AG08395 (cell line): ENCODE results near the gene DNAH3.
"Not testable (repeated sequence)": the region's sequence is repeated elsewhere in the genome, so short reads cannot be mapped to it uniquely, and the experiment has no call there.

Experiments used
- DNase-seq: peaks from one replicate; pipeline ENCODE4 v3.0.0; 2012; ENCODE audit warnings: mixed read lengths, low spot score

DNAH3 gene

DNA sequence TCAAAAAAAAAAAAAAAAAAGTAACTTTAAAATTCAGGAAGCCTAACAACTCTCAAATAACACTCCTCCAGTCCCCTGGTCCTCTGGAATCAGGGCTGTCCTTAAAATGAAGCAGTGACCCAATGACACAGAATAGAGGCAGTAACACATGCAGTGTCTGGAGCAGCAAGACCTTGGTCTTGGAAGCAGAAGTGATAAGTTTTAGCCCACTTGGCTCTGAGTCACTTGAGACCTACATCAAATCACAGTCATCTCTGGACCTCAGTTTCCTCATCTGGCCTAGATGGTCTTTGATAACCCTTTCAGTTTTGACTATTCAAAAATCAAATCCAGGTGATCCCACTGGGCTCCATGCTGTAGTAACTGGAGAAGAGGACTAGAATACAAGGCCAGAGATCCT, 211.0 kb downstream of the DNAH3 start:
- DNase-seq = no peak

DNA sequence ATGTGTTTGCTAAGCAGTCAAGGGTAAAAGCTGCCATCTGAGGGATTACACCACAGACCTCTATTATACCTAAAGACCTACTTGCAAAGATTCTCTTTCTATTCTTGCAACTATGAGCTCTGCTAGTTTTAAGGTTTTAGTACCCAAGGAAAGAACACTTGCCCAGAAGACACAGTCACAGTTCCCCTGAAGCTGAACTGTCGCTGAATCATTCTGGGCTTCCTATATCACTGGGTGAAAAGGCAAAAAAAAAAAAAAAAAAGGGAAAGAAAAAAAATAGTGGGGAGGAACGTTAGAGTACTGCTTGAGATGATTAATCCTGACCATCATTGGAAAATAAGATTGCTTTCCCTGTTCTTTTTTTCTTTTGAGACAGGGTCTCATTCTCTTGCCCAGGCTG, 212.2 kb downstream of the DNAH3 start:
- peak; percentile 44 for DNase-seq

DNA sequence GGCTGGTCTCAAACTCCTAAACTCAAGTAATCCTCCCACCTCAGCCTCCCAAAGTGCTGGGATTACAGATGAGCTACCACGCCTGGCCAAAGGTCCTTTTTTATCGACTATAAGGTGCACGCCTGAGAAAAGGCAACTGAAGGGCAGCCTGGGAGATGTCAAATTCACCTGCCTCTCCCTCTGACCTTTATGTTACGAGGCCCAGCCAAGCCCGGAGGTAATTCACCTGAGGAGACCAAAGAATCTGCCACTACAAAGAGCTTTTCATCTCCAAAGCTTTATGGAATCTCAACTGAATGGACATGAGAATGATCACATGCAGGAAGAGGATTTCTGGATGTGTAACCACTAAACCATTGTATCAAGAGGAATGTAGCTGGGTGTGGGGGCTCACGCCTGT, 212.9 kb downstream of the DNAH3 start:
- DNase-seq = no peak

DNA sequence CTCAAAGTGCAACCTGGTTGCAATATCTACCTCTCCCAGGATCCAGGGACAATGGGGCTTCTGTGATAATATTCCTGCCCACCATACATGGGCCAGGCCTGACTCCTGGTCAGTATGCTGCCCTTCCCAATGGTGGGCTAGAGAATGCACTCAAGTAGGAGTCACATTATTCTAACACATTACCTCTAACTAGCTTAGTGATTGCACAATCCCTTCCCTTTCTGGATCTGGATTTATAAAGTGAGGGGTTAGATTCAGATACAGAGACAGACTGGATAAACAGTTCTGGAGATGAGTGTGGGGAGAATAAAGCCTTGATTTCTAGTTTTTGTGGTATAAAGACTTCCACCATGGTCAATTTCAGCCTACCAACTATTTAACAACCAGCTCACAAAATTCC, 217.1 kb downstream of the DNAH3 start:
- DNase-seq = no peak

DNA sequence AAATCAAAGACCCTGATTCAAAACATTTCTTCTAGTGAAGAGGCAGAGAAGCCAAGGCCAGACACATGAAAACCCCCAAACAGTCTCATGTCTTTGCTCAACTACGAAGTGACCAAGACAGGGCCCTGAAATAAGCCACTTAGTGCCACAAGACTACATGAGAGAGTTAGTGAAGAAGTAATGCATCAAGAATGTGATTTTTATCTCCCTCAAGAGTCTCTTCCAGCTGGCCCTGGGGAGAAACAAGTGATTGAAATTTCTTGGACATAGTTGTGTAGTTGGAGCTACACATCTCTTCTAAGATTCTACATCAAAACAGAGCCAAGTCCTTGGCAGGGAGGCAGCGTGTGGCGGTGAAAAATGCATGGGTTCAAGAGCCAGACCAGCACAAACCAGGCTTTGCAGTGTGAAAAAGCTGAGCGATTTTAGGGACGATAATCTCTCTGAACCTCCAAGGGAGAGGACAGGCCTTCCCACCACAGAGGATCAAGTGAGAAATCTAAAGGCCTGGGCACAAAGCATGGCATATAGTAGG, 219.5 kb downstream of the DNAH3 start:
- DNase-seq = peak; percentile 35

DNA sequence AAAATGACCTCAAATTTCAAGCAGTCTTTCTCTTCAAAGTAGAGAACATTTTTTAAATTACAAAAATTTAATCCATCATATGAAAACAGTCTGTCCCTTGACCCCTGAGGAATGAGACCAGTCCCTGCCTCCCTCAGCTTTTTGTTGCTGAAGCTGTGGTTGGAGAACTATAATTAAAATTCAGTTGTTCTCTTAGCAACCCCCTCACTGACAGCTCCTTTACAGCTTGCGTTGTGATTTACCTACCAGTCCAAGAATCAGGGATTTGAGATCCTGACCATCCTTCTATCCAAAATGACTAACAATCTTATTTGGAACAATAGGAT, 220.3 kb downstream of the DNAH3 start:
- DNase-seq = no peak

DNA sequence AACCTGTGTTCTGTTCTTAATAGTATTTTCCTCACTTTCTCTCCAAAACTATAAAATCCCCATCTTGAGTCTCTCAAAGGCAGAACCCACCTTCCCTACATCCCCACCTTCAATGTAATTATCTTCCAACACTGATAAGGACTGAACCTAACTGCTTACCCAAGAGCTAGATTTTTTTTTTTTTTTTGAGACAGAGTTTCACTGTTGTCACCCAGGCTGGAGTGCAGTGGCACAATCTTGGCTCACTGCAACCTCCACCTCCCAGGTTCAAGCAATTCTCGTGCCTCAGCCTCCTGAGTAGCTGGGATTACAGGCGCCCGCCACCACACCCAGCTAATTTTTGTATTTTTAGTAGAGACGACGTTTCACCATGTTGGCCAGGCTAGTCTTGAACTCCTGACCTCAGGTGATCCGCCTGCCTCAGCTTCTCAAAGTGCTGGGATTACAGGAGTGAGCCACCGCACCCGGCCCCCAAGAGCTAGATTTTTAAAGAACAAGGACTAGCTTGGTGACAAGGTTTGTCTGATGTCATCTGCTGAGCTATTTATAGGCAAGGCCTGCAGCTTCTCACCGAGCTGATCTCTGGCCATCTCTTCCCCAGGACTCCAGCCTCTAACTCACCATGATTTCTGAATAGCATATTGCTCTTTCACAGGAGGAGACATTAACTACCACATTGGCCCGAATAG, 220.8 kb downstream of the DNAH3 start:
- not testable (repeated sequence) for DNase-seq

DNA sequence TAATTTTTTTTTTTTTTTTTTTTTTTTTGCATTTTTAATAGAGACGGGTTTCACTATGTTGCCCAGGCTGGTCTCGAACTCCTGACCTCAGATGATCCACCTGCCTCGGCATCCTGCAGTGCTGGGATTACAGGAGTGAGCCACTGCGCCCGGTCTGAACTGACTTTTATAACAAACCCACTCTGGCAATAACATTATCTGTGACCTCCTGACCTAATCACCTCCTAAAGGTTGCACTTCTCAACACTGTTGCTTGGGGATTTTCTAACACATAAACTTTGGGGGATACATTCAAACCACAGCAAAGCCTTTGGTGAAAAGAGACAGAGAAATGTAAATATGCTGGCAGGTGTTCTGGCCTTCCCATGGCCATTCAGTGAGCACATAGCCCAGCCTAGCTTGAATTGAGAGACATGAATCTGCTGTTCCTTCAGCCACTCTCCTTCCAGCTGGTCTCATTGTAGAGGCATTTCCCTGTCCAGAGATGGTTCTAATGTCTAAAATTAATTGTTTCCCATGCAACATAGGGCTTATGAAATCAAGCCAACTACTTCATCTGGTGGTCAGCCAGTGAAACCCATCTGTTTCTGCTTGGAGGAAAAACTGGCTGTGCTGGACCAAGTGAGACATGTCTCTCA, 221.8 kb downstream of the DNAH3 start:
- DNase-seq = peak; percentile 63

DNA sequence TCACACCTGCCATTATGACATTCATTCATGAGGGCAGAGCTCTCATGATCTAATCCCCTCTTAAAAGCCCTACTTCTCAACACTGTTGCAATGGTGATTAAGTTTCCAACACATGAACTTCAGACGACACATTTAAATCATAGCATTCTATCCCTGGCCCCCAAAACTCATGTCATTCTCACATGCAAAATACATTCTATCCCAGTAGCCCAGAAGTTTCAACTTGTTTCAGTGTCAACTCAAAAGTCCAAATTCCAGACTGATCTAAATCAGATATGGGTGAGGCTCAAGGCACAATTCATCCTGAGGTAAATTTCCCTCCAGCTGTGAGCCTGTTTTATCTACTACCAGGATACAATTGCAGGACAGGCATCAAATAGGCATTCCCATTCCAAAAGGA, 224.9 kb downstream of the DNAH3 start:
- DNase-seq = no peak

DNA sequence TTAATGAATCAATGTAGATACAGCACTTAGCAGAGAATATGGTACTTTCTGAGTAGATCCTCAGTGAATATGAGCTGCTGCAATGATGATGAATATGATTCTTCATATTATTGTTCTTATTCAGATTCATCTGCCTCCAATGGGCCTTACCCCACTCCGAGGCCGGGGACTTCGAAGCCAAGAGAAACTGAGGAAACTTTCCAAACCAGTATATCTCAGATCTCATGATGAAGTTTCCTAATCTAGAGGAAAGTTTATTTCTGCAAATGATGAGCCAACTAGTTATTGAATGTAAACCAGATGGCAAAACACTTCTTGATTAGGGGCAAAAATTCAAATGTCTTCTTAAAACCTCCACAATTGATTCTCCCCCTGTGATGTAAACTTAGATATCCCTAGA, 226.8 kb downstream of the DNAH3 start:
- DNase-seq = no peak

DNA sequence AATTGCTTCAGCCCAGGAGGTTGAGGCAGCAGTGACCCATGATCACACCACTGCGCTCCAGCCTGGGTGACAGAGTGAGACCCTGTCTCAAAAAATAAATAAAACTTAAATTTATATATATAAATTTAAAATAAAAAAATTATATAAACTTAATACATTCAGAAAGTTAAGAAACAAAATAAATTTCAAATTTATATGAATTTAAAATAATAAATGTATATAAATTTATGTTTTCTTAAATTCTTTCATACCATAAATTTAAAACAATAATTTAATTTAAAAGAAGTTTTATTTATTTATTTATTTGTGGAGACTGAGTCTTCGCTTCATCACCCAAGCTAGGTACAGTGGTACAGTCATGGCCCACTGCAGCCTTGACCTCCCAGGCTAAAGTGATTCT, 229.8 kb downstream of the DNAH3 start:
- no peak for DNase-seq

DNA sequence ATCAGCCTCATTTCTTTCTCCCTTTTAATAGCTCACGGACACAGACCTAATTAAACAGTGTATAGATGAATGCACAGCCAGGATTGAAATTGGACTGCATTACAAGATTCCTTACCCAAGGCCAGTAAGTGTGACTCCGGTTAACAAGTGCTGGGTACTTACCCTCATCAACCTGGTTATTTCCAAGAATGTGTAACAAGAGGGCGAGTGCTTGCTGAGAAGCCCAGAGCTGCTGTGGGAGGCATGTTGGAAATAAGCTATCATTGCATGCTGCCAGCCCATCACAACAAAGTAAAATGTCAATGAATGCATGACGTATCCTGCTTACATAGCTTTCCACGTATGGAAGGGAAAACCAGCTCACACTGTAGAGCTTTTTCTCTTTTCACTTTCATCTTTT, 230.6 kb downstream of the DNAH3 start:
- no peak for DNase-seq

DNA sequence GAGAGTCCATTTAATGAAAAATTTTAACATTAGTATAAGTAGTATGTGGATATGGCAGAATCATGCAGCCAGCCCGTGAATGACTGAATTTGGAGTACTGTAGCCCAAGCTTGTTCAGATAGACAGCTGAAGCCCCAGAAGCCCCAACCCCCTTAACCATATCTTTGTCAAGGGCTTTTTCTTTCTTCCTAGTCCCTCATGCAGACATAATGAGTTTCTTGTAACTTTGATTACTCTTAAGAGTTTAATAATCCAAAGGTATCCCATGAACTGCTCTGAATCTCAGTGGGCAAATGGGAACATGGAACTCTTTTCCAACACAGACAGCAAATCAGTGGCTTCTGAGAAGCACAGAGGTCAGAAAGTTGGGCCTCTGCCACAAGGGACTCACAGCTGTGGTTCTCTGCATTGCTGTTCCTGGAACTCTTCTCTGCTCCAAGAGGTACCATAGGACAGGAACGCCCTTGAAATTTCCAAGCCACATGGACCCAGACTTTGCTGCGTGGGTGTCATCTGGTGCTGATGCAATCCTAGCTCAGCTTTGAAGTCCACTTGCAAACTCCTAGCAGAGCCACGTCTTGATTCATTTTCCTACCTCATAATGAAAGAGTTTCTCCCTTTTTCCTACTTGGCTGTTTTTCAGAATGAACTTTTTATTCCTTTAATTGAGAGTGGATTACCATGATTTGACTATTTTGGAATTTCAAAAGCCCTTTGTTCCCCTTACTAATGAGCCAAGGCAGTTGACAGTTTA, 232.0 kb downstream of the DNAH3 start:
- DNase-seq = peak; percentile 65

DNA sequence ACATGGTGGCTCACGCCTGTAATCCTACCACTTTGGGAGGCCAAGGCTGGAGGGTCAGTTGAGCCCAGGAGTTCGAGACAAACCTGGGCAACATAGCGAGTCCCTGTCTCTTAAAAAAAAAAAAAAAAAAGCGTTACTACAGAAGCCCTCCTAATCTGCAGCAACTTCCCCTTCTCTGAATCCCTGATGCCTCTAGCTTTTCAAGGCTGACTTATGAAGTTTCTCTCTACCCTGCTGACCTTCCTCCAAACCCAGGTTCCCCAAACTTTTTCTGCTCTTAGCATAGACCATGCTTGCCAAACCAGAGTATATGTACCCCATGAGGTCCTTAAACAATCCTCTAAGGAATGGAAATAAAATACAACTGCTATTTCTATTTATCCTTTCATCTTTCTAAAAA, 233.7 kb downstream of the DNAH3 start:
- DNase-seq = no peak

DNA sequence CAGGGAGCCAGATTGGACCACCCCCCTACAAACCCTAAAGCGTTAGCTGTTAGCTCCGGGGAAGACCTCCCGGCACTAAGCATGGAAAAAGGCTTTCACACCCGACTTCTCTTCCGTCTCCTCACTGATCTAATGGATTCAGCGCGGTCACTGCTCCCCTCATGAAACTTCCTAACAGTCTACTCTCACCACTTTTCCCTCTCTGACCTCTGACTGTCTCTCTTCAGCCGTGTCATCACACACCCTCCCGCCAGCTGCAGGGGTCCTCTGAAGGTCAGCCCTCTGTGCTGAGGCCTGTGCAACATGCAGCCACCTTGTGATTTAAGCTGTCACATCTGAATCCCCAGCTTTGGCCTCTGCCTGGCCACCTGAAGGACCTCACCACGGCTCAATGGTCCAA, 234.4 kb downstream of the DNAH3 start:
- DNase-seq = no peak

DNA sequence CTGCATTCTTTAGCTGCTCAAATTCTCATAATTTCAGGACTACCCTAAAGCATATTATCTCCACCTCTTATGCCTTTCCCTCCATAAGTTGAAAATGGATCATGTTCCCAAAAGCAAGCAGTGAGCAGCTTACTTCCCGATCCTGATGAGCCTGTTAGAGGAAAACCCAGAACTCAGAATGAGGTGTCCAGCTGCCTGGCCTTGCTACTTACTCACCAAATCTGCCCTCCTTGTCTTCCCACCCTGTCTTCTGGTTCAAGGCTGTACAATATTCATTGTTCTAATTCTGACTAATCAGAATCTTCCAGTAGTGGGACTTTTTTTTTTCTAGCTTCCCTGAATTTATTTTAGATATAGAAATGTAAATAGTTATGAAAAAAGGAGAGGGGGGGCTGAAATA, 239.3 kb downstream of the DNAH3 start:
- DNase-seq = no peak

DNA sequence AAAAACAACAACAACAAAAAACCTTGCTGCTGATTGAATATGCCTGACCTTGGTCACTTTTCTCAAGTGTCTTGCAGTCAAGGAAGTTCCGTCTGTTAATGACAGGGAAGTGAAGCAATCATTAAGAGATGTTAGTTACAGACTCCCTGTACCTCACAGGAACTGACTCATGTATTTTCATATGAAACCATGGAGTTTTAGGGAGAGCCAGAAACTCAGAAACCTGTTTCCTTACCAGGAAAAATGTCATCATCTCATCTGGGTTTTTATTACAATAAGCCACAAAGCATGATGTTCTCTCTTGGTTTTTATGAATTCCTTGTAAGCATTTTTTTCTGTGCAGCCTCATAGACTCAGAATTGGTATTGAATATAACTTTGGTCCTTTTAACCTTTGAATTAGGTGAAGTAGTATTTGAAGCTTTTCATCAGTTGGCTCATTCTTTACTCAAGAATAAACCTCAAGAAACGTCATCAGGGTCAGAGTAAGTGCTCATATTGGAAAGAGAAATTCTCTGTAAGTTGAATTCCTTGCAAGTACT, 239.8 kb downstream of the DNAH3 start:
- peak; percentile 68 for DNase-seq

DNA sequence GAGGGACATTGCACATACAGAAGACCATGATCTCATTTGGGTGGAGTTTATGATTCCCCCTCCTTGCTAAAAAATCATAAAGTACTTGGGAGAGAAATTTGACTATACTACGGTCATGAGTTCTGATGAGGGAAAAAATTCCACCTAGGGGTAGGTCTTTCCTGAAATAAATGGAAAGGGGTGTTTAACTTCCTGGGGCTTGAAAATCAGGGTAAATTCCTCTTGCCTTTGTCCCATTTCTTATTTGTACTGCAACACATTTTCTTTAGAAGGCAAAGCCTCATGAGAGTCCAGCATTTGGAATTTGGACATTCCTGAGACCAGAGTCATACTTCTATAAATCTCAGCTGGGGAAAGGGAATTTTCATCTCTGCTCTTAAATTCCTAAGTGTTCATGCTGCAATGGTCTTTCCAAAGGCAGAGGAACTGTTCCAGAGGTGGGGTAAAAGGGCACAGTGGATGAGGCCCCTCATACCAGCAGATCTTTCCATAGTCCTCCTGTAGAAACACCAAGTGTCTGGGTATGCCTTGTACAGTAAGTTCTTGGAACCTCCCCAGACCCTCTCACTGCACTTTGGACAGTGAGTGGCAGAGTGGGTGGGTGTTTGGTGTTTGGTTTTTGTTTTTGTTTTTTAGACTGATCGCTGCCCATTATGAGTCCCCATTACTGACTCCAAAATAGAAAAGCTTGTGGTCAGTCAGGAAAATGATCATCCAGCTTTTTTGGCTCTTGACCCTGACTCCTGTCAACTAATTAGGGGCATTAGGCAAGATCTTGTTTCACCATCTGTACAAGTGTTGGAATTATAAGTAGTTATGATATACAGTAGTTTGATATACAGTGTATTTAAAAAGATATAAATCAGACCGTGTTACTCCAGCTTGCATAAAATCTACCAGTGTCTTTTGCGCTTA, 244.0 kb downstream of the DNAH3 start:
- peak; percentile 72 for DNase-seq

DNA sequence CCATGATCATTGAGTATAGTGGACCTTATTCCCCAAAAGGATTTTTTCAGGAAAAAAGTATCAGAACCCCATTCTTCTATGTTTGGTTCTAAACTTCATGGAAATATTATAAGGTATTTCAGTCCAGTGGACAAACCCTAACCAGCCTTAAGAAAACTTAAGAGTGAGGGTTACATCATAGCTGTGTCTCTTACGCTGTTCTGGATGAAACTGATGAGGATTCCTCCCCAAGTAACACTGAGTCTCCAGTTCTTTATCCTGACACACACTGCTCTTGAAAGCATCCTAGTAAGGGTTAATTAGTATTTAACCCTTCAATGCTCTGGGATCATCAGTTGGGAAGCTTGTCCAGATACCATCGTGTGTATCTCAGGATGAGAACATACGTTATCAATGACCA, 245.1 kb downstream of the DNAH3 start:
- DNase-seq = no peak

DNA sequence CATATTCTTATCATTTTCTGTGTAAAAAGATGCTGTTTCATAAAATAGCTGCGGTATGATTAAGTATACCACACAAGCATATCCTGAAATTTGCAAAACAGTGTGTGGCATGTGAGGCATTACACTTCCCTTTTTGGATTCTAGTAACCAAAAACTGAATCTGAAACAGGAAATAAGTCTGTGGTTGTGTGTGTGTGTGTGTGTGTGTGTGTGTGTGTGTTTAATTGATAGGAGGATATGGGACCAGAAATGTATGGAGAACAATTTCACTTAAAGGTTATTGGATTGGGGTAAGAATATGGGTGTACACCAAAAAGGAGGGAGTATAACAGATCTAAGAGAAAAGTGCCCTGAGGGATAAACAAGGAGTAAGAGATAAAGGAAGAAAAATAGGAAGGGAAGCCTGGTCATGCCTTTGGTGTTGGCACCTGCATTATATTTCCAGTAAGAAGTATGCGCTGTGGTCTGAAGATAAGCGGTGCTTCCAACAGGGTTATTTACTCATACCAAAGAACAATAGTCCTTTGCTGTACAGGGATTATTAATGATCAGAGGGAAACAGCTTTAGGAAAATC, 246.1 kb downstream of the DNAH3 start:
- peak; percentile 24 for DNase-seq

DNA sequence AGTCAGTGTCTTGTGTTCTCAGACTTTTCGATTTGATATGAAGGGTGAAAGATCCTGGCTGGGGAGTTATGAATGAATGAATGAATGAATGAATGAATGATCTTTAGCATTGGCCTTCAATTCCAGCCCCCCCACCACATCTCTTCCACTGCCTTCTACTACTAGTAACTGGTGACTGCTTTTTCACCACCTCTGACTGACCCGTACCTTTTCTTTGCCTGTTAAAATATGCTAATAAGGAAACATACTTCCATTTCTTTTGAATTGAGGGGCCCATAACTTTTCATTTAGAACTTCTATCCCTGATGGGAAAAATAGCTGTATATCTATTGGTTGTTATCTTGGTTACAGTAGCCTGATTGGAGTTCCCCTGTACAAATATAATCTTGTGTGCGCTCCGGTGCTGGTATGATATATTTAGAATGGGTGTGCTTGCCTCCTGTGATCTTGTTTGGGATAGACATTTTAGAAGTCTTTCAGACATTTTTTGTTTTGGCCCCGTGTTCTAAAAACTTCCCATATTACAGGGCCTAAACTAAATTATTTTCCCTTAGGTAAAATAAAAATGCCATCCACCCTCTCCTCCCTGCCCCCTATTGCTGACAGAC, 246.6 kb downstream of the DNAH3 start:
- DNase-seq = no peak
